SIG-M5 treated with dmso at 0.1 percent for 504 hours (cell line): ENCODE data around the gene PITPNM1.
"Not testable (repeated sequence)": the region's sequence is repeated elsewhere in the genome, so short reads cannot be mapped to it uniquely, and the experiment has no call there.

Experiments used
- DNase-seq: peaks from one replicate; lab custom pipeline; 2025; ENCODE audit not compliant: unreplicated experiment; lab: John Stamatoyannopoulos, UW

The PITPNM1 gene

GRCh38 chr11:67523556-67524479, 18.7 kb upstream of the PITPNM1 start:
- DNase-seq: no peak

GRCh38 chr11:67522844-67523555, 17.8 kb upstream of the PITPNM1 start, which contains the start of gene CABP2:
TSS of gene CABP2 (minus strand) at chr11:67523446. CDS start at chr11:67523326, 120 bp downstream.
- DNase-seq: no peak

- DNase-seq: no peak
Measured at GRCh38 chr11:67522338-67522737, 17.2 kb upstream of the PITPNM1 start.

GRCh38 chr11:67521924-67522323, 16.8 kb upstream of the PITPNM1 start:
- no peak for DNase-seq

GRCh38 chr11:67520856-67521824, 16.0 kb upstream of the PITPNM1 start:
- no peak for DNase-seq

GRCh38 chr11:67519726-67520125, 14.6 kb upstream of the PITPNM1 start:
- no peak for DNase-seq

- DNase-seq: no peak
Measured at GRCh38 chr11:67517784-67518552, 12.8 kb upstream of the PITPNM1 start.

- no peak for DNase-seq
Measured at GRCh38 chr11:67516806-67517205, 11.6 kb upstream of the PITPNM1 start.

- DNase-seq: no peak
Measured at GRCh38 chr11:67514116-67514515, 9.0 kb upstream of the PITPNM1 start.

GRCh38 chr11:67511558-67511957, 6.4 kb upstream of the PITPNM1 start:
- not testable (repeated sequence) for DNase-seq

- no peak for DNase-seq
Measured at GRCh38 chr11:67510023-67510345, 4.8 kb upstream of the PITPNM1 start.

GRCh38 chr11:67508486-67509121, 3.4 kb upstream of the PITPNM1 start:
- DNase-seq: peak; percentile 92

- DNase-seq: peak; percentile 97
Measured at GRCh38 chr11:67507864-67508485, 2.8 kb upstream of the PITPNM1 start, which contains the start of gene CDK2AP2. TSS of gene CDK2AP2 (minus strand) at chr11:67508162. CDS start at chr11:67508082, 80 bp downstream.

GRCh38 chr11:67507242-67507863, 2.2 kb upstream of the PITPNM1 start:
- no peak for DNase-seq

- DNase-seq: no peak
Measured at GRCh38 chr11:67506426-67507051, 1.4 kb upstream of the PITPNM1 start.

GRCh38 chr11:67505605-67506396, 638 bp upstream of the PITPNM1 start:
- peak; percentile 88 for DNase-seq
